ENCODE data around the gene ARHGEF33.

ARHGEF33 gene

GRCh38 chr2:39023649-39024048 is 134.0 kb downstream of the ARHGEF33 start:
- no peak for DNase-seq

GRCh38 chr2:39024833-39025232 is 135.2 kb downstream of the ARHGEF33 start:
- no peak for DNase-seq

All from NCI-H2081 (cell line).